GM12874 (cell line): ENCODE data around the gene RBBP6.

Experiments used
- CTCF ChIP-seq: IDR thresholded peaks from 2 replicates; pipeline ENCODE4 v1.5.1; 2011; ENCODE audit warnings: low read depth, mild to moderate bottlenecking, control low read depth, low read length, moderate library complexity; ENCODE audit not compliant: insufficient read depth

Gene RBBP6

DNA sequence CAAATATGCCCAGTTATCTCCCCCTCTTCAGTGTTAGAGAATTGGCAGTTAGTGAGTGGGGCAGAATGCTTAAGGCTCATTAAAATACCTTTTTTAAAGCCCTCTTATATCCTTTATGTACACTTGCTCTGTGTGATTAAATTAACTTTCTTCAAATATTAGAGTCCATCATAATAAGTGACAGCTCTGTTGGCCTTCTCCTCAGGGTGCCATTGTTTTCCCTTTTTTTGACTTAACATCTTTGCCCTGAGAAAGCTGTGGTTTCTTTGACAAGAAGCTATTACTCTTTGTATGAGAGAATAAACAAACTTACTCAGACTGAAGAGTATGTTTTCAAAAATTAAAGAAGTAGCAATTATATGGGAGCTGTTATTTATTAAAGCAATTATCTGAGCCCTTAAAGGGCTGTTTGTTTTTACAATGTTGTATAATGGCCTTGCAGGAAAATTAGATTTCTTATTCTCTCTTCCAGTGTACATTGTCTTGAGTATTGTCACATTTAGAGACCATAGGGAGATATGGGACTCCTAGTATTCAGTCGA is 13.4 kb downstream of the RBBP6 start:
- no peak for TF ChIP-seq CTCF

DNA sequence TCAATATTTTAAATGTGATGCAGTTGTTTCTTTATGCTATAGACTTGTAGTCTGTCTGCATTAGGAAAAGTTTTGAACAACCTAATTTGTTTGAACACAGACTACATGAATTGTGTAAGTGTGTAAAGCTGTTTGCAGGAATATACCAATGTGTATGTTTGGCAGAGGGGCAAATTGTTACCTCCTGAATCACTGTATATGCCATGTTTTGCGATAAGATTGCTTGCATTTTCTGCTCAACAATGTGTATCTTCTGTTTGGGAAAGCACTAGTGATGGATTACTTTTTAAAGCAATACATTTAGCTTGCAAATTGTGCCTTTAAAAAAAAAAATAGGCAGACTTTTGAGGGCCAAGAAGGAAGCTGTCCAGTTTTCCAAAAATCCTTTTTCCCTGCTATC is 14.6 kb downstream of the RBBP6 start:
- no peak for TF ChIP-seq CTCF

- no peak for TF ChIP-seq CTCF
Measured at GRCh38 chr16:24555346-24555872, 16.0 kb downstream of the RBBP6 start.

DNA sequence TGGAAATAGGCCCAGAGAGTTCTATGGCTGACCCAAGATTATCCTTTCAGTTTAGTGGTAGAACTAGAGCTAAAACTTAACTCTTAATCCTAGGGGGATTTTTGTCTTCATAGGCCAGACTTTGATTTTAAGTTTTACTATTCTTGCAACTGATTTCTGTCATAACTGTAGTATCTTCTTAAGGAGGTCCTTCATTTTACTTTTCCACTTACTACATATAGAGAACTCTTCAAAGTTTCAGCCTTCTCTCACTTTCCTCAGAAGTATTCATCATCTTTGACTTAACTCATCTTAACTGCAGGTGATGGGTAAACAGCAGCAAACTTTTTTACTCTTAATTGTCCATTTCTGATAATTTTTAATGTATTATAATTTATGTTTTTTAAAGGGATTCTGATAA is 23.4 kb downstream of the RBBP6 start:
- no peak for TF ChIP-seq CTCF

DNA sequence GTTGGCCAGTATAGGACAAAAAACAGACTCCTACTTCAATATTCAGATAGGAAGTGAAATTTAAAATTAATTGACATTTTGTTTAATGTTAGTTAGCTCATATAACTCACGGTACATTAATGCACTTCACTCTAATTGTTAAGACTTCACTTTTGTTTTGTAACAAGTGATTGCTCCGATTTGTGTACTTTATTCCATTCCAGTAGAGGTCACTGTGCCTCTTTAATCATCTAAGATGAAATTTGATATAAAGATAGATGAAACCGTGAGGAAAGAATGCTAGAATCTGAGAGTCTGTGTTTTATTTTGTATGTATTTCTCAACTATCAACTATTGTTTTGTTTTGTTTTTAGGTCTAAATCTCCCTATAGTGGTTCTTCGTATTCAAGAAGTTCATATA is 29.0 kb downstream of the RBBP6 start:
- no peak for TF ChIP-seq CTCF

DNA sequence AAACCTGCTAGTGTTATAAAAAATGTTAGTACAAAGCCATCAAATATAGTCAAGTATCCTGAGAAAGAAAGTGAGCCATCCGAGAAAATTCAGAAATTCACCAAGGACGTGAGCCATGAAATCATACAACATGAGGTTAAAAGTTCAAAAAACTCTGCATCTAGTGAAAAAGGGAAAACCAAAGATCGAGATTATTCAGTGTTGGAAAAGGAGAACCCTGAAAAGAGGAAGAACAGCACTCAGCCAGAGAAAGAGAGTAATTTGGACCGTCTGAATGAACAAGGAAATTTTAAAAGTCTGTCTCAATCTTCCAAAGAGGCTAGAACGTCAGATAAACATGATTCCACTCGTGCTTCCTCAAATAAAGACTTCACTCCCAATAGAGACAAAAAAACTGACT is 31.7 kb downstream of the RBBP6 start:
- TF ChIP-seq CTCF = no peak

DNA sequence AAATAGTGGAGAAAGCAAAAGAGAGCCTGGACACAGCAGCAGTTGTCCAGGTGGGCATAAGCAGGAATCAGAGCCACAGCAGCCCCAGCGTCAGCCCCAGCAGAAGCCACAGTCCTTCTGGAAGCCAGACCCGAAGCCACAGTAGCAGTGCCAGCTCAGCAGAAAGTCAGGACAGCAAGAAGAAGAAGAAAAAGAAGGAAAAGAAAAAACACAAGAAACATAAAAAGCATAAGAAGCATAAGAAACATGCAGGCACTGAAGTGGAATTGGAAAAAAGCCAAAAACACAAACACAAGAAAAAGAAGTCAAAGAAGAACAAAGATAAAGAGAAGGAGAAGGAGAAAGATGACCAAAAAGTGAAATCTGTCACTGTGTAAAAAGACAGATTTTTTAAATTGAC is 32.7 kb downstream of the RBBP6 start:
- no peak for TF ChIP-seq CTCF

DNA sequence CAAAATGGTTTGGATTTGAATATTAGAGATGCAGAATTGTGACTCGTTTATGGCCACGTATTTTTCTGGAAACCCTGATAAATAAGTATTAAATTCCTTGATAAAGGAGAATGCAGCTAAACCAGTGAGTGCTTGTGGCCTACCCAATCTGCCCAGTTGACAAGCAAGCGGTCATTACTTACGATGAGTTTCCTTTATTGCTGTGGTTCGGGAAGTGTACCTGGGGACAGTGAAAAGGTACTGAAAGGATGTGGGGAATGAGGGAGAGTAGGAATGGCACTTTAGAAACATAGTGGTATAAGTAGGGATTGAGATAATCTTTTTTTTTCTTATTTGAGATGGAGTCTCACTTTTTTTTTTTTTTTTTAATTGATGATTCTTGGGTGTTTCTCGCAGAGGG is 33.8 kb downstream of the RBBP6 start:
- no peak for TF ChIP-seq CTCF
